Left kidney (tissue), 2 donors: ENCODE measurements around the gene GALNT18. TPM values are rescaled to one million over a fixed set of nuclear protein-coding genes. Genes with fewer than 3 reads are reported as not detected.

ENCODE experiments used
- DNase-seq: peaks from one replicate; pipeline ENCODE4 v3.0.0-alpha.2; 2013
- polyA plus RNA-seq: library from polyadenylated mRNA; unstranded; fragments of 120-200 nt; gene quantifications from one replicate; pipeline ENCODE4 v1.2.1, GENCODE V29; 2013; ENCODE audit not compliant: insufficient read length

GALNT18 gene
- polyA plus RNA-seq, 1 donor = 20.8 TPM

DNA sequence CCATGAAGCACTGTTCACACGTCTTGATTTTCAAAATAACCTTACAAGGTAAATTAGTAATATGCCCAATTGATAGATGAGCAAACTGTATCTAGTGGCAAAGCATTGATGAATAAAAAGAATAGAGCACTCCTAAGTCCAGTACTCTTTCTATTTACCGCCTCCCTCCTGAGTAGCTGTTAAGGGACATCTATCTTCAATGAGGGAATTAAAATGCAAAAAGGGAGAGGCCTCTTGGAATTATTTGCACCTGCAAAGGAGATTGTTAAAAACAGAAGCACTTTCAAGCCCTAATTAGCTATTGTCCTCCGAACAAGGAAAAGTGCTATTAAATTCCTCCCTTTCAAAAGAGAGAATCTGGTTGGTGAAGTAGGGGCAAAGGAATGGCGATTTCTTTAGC is 6.8 kb upstream of the GALNT18 start:
- DNase-seq = no peak

DNA sequence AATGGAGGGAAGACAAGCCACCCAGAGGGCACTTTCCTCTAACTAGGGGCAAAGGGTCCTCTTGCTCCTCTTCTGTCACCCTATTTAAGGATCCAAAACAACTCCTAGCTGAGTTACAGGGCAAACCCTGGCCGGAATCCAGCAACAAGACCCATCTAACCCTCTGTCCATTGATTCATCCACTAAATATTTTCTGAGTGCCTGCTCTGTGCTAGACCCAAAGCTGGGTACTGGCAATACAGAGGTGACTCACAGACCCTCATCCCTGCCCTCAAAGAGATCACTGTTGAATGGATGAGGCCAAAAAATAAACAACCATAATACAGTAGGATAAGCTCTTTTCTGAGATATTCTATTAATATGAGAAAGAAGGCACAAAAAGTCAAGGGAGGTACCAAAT is 4.3 kb upstream of the GALNT18 start:
- DNase-seq = no peak

DNA sequence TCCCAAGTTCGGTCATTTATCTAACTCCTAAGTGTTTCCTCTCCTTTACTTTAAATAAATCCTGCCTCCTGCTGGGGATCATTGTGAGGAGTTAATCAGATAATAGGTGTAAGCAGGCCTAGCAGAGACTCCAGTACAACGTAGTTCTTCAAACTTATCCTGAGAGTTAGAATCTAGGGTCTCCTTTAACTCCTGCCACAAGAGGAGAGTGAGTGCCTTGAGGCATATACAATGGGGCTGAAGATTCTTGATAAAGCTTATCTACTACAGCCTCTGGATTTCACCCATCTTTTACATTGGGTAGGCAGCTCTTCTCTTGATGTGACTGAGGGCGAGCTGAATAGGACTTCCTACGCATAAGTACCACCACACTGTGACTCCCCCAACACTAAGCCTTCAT is 3.1 kb upstream of the GALNT18 start:
- no peak for DNase-seq

DNA sequence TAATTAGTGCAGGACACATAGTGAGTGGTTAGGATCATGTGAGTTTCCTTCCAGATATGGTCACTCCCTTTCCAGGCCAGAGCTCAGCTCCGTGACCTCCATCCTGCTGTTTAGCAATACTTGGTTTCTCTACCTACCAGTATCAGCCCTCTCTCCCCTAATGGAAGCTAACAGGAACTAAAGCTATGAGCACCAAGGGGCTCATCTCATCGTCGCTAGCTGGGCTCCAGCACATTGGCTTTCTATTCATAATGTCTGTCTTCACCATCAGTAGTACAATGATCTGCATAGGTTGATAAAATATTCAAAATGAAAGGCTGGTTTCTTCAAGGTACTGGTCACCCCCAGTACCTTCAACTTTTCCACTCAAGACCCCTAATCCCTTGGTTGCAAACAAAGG is 2.4 kb upstream of the GALNT18 start:
- no peak for DNase-seq

DNA sequence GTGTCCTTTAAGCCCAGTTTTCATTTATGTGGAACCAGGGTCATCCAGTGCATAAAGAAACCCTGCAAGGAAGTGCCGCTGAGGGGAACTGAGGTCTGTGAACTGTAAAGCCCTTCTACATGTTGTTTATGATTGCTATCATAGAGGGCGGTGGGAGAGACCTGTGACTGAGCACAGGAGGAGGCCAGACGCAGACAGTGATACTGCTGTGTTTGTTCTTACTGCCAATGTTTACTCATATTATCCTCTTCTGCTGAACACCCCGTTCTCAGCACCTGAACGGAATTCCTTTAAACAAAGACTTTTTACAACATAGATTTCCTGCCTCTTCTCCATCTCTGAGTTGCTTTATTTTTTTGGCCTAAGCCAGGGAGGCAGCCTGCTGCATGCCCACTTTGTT is 967 bp upstream of the GALNT18 start:
- DNase-seq = no peak

DNA sequence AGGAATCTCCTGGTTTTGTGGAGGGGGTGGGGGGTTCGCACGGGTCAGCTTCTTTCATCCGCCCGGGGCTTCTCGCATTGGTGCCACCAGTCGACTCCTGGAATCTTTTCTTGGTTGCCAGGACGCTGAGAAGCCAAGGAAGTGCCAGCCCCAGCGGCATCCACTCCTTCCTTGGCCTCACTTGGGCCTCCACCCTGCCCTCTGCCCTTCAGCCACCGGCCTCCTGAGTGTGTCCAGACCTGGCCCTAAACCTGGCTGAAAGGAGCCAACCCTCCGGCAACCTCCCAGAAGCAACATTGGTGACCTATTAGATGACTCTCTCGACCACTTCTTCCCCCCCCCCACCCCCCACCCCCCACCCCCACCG is 518 bp upstream of the GALNT18 start:
- no peak for DNase-seq

DNA sequence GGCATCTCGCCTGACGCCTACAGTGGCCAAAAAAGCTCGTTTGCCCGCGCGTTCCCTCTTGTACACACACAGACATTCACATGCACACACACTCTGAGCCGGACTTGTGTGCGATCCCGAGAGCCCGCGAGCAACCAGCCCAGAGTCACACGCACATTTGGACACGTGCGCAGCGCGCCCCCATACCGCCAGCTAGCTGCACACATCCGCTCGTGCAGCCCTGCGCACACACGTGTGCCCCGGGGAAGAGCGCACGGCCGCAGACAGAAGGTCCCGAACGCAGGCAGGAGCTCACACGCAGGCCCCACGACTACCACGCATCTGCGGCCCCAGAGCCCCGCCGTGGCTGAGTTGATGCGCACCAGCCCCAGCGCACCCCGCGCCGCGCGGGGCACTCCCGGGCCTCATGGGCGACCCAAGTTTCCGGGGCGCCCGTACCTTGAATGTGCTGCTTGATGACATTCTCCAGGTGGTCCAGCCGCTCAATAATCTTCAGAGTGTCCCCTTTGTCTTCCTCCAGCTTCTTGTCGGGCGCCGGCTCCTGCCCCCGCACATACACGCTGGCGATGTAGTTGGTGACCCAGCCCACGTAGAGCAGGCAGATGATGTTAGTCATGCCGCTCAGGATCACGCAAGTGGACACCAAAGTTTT is 758 bp downstream of the GALNT18 start:
- no peak for DNase-seq

DNA sequence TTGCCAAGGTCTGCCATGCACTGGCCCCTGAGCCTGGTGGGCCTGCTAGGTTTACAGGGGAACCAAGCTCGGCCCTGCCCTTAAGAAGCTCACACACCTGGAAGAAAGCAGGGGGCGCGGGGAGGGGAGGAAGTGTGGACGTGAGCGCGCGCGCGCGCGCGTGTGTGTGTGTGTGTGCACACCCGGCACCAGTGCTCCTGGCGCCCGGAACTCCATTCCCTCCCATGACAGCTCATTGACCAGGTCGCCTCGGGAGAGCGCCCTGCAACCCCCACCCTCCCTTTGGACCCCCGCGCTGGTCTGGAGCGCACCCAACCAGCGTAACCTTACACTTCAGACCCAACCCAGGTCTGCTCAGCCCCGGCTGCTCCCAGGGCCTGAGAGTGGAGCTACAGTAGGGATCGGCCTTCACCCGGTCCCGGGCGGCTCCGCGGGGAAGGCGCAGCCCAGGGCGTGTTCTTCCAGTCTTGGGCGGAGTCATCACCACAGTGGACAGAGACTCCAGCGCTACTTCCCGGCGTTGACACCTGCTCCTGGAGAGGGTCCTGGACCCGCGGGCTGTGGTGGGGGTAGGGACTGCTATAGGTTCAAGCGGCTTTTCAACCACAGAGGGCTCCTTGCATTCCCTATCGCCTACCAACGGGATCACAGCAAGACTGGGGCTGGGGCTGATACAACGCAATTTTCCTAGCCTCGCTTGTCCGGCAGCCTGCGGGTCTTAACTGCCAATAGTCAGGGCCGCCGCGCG is 1.5 kb downstream of the GALNT18 start:
- no peak for DNase-seq

DNA sequence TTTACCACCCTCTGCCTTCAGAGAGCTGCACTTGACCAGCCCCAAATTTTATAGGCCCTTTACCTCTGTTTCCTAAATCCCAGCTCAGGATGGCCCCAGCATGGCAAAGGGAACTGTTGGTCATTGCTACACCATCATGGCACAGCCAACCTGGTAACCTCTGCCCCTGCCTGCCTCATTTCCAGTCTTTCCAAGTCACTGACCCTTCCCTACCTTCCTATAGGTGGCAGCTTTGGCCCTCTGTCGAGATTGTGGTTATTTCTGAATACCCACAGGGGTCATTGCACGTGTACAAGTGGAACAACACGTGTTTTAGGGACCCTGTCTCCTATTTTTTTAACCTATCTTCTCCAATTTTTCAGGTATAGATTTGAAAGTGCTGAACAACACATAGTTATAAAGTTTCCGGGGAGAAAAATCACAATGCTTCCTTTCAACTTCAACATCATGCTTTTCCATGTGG is 2.8 kb downstream of the GALNT18 start:
- DNase-seq = no peak

DNA sequence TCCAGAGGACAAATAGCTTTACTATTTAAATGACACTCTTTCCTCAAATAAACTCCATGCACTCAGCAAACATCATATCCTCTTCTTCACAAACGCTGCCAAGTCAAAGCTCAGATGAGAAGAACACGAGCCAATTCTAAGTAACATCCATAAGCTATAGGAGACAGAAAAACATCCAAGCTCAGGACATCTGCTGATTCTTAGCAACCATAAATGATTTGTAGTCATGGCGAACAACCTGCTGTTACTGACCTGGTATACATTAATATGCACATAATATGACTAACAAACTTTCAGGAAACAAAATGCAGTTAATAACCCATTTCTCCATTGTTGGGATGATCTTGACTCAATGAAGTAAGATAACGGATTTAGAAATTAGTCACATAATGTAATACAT is 6.7 kb downstream of the GALNT18 start:
- DNase-seq = no peak

DNA sequence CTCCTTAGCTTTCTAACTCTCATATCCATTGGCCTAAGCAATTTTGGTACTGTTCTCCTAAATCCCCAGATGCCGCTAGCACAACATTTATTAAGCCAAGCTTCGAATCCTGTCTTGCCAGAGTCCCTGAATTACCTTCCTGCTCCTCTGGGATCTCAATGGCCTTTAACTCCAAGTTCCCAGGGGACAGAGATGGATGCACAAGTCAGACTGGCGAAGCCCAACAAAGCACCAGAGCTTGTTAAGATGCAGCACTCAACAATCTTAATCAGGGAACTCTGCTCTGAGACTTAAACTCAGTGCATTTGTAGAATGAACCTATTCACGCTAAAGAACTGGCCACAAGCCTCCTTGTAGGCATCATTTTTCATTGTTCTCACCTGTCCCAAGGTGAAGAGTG is 9.4 kb downstream of the GALNT18 start:
- DNase-seq = no peak

DNA sequence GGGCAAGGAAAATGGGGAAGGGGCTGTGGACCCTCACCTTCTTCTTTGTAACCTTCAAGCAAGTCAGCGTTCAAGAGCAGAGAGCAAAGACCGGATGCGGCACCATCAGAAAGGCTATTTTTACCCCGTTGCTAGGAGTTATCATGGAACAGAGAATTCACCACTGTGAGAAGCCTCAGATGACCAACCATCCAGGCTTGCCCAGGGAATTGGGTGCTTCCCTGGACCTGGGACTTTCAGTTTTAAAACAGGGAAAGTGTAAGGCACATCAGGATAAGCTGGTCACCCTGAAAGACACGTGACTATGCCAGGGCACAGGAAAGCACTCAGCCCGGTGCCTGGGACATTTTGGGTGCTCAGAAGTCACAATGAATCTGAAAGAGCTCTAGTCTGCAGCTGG is 10.4 kb downstream of the GALNT18 start:
- DNase-seq = no peak

DNA sequence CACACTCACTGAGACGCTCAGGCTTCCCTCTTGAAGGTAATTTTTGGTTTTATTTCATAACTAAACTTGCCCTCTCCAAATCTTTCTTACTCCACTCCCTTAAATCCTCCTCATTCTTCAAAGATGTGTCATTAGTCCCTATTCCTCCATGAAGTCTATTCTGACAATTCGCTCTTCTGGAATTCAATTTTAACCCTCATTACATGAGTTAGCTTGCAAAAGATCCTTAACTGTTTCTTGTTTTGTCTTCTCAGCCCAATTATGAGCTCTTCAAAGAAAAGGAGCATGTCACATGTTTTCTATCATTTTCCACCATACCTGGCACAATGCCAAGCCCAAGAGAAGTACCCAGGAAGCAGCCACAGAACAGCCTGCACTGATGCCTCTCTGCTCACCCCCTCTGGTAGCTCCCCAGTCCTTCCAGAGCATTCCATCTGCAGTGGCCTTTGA is 13.0 kb downstream of the GALNT18 start:
- no peak for DNase-seq

DNA sequence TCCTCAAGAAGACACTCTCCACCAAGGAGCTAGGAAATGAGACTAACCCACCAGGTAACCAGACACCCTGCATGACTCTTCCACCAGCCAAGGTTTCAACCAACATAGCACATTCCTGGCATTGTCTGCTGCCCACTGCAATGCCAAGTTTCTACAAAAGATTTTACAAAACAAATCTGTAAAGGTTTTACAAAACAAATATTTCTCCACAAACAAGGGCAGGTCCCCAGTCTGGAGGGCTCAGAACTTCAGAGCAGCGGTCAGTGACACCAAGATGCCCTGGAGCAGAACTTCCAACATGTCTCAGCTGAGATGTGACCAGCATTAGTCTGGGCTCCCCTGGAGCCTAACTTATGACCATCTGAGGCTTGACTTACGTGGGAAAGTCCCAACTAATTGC is 14.0 kb downstream of the GALNT18 start:
- no peak for DNase-seq

DNA sequence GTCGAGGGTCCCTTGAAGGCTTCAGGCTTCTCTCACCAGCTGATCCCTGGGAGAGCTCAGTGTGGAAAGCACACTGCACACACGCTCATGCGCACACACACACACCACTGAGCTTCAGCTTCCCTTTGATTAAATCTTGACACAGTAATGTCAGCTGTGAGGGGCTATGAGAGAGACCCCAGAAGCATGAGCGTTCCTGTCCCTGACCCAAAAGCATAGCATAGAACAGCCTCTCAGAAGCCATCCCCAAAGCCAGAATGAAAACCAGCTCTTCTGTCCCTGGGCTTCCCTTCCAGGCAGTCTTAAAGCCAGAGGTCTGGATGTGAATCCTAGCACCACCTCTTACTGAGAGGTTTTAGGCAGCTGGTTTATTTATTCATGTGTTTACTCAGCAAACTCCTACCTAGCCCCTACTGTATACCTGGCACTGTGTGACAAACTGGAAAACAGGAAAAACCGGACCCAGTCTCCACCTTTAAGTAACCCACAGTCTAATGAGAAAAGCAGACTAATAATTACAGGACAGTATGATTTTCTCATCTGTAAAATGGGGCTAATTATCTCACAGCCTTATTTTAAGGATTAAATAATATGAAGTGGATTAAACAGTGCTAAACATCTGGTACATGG is 15.9 kb downstream of the GALNT18 start:
- no peak for DNase-seq

DNA sequence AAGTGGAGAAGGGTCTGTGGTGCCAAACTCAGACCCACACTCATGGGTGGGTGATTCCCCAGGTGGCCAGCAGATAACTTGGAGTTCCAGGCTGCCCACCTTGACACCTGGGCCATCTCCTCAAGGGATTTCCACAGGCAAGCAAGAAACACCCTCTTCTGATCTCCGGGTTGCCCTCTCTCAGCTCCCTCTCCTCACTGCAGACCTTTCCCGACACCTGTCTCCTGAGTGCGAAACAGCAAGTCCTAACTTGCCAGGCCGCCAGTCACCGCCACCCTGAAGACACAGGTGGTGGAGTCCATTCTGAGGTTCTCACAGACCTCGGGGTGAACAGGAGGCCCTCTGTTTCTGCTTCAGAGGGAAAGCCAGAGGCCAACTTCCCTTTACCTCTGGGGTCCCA is 16.6 kb downstream of the GALNT18 start:
- no peak for DNase-seq

DNA sequence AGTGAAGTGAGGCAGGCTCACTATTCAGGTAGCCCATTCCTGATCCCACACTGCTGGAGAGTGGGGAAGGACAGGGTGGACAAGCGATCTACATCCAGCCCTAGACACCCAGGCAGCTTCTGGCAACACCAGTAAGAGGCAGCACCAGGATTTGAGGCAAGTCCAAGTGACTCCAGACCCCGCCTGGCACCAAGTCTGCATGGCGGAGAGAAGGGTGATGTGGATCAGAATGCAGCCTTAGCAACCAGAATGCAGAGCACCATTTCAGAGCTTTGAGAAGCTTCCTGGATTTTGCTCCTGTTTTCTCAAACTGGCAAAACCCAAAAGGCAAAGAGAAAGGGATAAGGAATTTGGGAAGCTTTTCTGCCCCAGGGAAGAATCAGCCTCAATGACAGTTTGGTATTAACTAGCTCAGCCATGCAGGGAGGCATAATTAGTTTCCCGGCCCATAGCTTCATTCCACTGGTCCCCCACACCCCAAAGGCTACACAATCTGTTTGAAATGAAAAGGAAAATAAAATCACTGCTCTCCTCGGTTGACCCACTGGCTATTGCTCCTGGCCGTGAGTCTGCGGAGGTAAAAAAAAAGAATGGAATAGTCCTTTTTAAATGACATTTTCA is 17.3 kb downstream of the GALNT18 start:
- no peak for DNase-seq

DNA sequence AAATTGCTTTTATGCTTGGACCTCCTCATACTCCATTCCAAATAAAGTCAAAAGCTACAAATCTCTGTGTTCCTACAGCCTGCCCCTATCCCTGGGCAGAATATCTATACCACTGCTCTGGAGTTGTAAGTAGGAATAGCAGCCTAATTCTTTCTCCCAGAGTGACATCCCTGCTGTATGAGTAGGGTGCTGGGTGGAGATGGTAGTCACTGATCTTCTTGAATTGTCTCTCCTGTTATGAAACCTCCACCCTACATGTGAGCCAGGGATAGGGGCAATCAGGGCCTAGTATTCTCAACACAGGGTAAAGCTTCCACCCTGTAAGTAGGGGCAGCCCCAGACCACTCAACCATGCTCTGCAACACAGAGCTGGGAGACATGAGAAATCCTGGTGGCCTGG is 19.8 kb downstream of the GALNT18 start:
- DNase-seq = no peak

DNA sequence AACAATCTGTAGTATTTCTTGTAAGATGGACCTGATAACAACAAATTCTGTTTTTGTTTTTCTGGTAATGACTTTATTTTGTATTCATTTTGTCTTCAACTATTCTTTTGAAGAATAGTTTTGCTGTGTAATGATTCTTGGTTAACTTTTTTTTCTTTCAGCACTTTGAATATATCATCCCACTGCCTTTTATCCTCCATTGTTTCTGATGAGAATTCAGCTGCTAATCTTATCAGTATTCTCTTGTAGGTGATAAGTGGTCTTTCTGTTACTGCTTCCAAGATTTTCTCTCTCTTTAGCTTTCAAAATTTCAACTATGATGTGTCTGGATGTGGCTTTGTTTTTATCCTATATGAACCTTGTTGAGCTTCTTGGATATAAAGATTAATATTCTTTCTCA is 21.5 kb downstream of the GALNT18 start:
- DNase-seq = no peak

DNA sequence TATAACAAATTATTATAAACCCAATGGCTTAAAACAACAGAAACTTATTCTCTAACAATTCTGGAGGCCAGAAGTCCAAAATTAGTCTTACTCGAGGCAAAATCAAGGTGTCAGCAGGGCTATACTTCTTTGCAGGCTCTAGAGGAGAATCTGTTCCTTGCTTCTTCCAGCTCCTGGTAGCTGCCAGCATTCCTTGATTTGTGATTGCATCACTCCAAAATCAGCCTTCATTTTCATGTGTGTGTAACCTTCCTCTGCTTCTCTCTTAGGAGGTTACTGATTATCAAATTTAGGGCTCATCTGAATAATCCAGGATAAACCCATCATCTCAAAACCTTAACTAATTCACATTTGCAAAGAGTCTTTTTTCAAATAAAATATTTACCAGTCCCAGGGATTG is 23.6 kb downstream of the GALNT18 start:
- no peak for DNase-seq

DNA sequence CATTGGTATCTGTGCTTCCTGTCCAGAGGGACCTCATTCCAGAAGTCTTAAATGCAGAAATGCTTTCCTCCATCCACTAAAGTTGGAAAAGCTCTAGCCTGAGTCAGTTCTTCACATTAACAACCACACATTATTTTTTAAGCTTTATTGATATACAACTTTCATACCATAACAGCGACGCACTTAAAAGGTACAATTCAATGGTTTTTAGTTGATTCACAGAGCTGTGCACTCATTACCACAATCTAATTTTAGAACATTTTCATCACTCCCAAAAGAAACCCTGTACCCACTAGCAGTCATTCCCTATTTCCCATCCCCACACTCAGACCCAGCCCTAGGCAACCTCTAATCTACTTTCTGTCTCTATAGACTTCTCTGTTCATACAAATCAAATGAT is 27.6 kb downstream of the GALNT18 start:
- DNase-seq = no peak

DNA sequence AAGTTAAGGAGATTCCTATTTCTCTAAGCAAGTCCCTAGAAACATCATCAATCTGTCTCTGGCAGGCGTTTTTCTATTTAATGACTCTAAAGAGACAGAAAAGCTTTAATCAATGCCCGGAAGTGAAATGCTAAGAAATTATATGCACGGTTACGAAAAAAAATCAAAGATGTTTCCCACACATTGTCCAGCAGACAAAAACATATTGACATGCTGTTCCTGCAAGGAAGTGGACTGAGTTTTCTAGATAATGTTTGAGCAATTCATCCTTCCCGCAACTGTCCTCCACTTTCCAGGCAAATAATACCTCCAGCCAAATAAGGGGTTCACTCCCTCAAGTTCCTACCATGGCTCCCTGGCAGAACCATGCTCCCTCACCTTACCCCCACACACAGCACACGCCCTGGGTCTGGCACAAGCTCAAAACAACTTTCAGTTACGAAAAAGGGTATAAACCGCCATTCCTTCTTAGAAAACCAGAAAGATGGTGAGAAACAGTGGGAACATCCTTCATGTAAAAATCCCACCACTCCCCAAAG is 29.6 kb downstream of the GALNT18 start:
- DNase-seq = no peak

DNA sequence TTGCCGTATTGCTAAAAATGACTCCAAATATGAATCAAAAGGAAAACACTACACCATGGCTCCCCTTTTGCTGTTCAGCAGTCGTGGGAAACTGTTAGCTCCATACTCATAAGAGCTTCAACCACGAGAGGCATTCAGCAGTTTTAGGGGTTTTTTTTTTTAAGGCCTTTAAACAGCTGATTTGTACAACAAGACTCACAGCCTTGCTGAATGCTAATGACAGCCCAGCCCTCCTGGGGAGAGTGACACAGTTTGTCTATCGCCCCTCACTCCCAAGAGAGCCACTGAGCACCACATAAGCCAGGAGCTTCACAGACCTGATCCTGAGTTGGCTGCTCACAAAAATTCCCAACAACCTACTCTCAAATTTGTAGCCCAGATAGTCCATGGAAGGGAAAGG is 32.4 kb downstream of the GALNT18 start:
- DNase-seq = no peak
